Kidney (tissue), 14 donors: ENCODE results near the gene ABTB2. TPM values are rescaled to one million over a fixed set of nuclear protein-coding genes. Genes with fewer than 3 reads are reported as not detected.
A peak's percentile ranks its signal among the peaks of the same experiment; 100 is the strongest.

Source experiments
- DNase-seq, 5 donors: peaks; one replicate each; pipeline ENCODE4 v3.0.0-alpha.2; 2013 to 2020
- FAIRE-seq: peaks from 2 replicates; lab custom pipeline; 2012; peaks lifted over from hg19 to GRCh38; lab: Jason Lieb, UNC
- H3K27ac ChIP-seq, 2 donors: one replicate each; pipeline ENCODE4 v1.7.0; 2013; ENCODE audit warnings: low read depth in 2 of 2, low read length in 2 of 2, inconsistent platforms in 1 of 2
- H3K27me3 ChIP-seq: one replicate; pipeline ENCODE4 v1.7.1; 2013; ENCODE audit warnings: low read length, inconsistent platforms; ENCODE audit not compliant: control insufficient read depth, insufficient read depth
- H3K36me3 ChIP-seq, 3 donors: one replicate each; pipeline versions ENCODE4 v1.7.0 to v1.7.1; 2013; ENCODE audit warnings: low read length in 3 of 3, control low read depth in 1 of 3, inconsistent platforms in 1 of 3; ENCODE audit not compliant: insufficient read depth in 3 of 3, control insufficient read depth in 2 of 3
- H3K4me1 ChIP-seq, 3 donors: one replicate each; pipeline versions ENCODE4 v1.7.0 to v1.7.1; 2013; ENCODE audit warnings: low read length in 3 of 3, inconsistent platforms in 1 of 3, low read depth in 1 of 3; ENCODE audit not compliant: control insufficient read depth in 2 of 3, insufficient read depth in 2 of 3
- H3K4me3 ChIP-seq, 3 donors: one replicate each; pipeline versions ENCODE4 v1.7.0 to v1.8.1; 2013; ENCODE audit warnings: low read length in 3 of 3, control low read depth in 1 of 3, inconsistent platforms in 1 of 3
- H3K9ac ChIP-seq, 3 donors: one replicate each; pipeline versions ENCODE4 v1.7.0 to v1.7.1; 2013; ENCODE audit warnings: low read length in 3 of 3, control low read depth in 1 of 3, inconsistent platforms in 1 of 3
- H3K9me3 ChIP-seq, 3 donors: one replicate each; pipeline versions ENCODE4 v1.7.0 to v1.7.1; 2013; ENCODE audit warnings: low read length in 3 of 3, control low read depth in 1 of 3, inconsistent platforms in 1 of 3; ENCODE audit not compliant: control insufficient read depth in 2 of 3, insufficient read depth in 1 of 3
- intact Hi-C: fragments of 100-400 bp; cut with DNase I; formaldehyde crosslinking; loops from one replicate; pipeline ENCODE4 v1.11.1; 2022
- polyA plus RNA-seq: library from polyadenylated mRNA; stranded (reverse); fragments of 350-450 nt; fragmentation: Illumina TruSeq; extraction: RNeasy Lipid Tissue Mini Kit (QIAGEN cat#74804); gene quantifications from one replicate; pipeline ENCODE4 v1.2.3, GENCODE V29; 2014; ENCODE audit warnings: low read depth, low replicate concordance; ENCODE audit not compliant: insufficient read depth
- total RNA-seq: library from RNA; stranded (reverse); fragmentation: NEBNext Ultra II Directional; extraction: Animal tissue kit (Norgen Biotek cat#: 25700); gene quantifications from one replicate; pipeline ENCODE4 v1.2.1, GENCODE V29; 2021
- TF ChIP-seq, protein P1 (sequence below): IDR thresholded peaks from 3 replicates; pipeline ENCODE4 v1.5.1; 2012; ENCODE audit warnings: mild to moderate bottlenecking, moderate library complexity, borderline replicate concordance; ENCODE audit not compliant: insufficient read depth; ENCODE audit errors: extremely low read depth
- donor health status: control.
- donor health status: control.
- donor health status: control.
- donor health status: control.
- donor health status: control.
- donor health status: DM: yes; HTN: yes; CAD: no.
- donor health status: Normal renal cell carcinoma (clear cell type).

The ABTB2 gene
- total and polyA plus RNA-seq, 2 donors from 2014 or later, result 7.6 to 22.1 TPM

DNA sequence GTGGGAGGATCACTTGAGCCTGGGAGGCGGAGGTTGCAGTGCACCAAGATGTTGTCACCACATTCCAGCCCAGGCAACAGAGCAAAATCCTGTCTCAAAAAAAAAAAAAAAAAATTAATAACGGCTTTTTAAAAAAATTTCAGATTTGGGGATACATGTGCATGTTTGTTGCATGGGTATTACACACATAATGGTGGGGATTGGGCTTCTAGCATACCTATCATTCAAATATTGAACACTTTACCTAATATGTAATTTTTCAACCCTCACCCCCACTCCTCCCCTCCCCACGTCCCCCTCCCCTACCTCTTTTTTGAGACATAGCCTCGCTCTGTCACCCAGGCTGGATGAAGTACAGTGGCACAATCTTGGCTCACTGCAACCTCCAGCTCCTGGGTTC is 40.1 kb downstream of the ABTB2 start:
- Histone ChIP-seq H3K4me3 (no peak overlapping the region), H3K9ac (no peak overlapping the region), H3K27me3 (no peaks in the 10 kb centered on the region), H3K36me3 (no peaks in the 10 kb centered on the region), H3K9me3 (no peaks in the 10 kb centered on the region), H3K27ac (no peak overlapping the region), H3K4me1 (peaks cover 0 to 25% (median 21%) of the 10 kb centered on the region in 3 donors)
- TF ChIP-seq, protein P1, sequence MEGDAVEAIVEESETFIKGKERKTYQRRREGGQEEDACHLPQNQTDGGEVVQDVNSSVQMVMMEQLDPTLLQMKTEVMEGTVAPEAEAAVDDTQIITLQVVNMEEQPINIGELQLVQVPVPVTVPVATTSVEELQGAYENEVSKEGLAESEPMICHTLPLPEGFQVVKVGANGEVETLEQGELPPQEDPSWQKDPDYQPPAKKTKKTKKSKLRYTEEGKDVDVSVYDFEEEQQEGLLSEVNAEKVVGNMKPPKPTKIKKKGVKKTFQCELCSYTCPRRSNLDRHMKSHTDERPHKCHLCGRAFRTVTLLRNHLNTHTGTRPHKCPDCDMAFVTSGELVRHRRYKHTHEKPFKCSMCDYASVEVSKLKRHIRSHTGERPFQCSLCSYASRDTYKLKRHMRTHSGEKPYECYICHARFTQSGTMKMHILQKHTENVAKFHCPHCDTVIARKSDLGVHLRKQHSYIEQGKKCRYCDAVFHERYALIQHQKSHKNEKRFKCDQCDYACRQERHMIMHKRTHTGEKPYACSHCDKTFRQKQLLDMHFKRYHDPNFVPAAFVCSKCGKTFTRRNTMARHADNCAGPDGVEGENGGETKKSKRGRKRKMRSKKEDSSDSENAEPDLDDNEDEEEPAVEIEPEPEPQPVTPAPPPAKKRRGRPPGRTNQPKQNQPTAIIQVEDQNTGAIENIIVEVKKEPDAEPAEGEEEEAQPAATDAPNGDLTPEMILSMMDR, result no peak
- FAIRE-seq (no peak), DNase-seq (no peak)
- intact Hi-C loops, result no loop called here

DNA sequence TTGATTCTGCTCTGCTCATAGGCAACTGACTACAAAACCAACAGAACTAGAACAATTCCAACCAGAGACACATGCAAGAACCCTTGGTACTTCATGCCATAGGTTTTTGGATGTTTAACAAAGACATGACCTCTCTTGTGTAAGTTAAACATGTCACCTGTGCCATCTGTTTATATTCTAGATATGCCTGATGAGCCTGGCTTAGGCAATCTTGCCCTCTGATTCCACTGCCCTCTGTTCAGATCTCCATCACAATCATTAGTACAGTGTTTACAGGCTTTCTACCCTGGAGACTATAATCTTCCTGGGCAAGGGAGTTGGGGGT is 40.8 kb downstream of the ABTB2 start:
- no peaks in the 10 kb centered on the region for H3K27me3 ChIP-seq
- no peak for DNase-seq

DNA sequence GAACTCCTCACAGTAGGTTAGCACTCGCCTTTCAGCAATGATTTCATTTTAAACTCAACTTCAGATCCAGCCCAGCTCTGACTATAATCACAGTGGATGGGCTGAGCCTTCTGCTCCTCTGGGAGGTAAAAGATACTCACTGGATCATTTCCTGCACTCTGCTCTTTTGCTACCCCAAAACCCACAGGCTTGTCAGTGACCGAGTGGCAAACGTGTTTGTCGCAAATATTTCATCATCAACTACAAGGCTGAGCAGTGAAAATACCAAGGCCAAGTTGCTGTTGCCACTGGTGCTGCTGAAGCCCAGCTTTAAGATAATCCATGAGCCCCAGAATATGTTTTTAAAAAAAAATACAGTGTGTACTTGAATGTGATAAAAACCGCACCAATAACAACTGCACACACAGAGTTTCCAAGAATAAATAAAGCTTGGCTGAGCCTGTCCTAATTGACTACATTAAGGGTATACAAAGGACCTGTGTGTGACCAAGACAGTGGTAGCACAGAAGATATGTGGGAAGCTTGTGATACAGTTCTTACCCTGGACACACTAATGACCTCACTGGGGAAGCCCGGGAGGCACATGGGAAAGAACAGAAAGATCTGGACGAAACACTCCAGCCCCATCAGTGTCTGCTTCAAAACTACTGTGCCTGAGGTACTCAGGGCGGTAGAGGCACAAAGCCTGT is 41.3 kb downstream of the ABTB2 start:
- Histone ChIP-seq H3K4me1 (peaks cover 0 to 25% (median 21%) of the 10 kb centered on the region in 3 donors), H3K9ac (no peak overlapping the region), H3K27me3 (no peaks in the 10 kb centered on the region), H3K4me3 (no peak overlapping the region), H3K27ac (no peak overlapping the region), H3K9me3 (no peaks in the 10 kb centered on the region), H3K36me3 (no peaks in the 10 kb centered on the region)
- TF ChIP-seq, protein P1, result no peak
- FAIRE-seq (no peak), DNase-seq (no peak)
- intact Hi-C loops, result no loop called here

More for the DNA sequence above, 40.8 kb downstream of the ABTB2 start:
- no peak for FAIRE-seq
- H3K4me1 ChIP-seq, result peaks cover 0 to 25% (median 21%) of the 10 kb centered on the region in 3 donors
- no peaks in the 10 kb centered on the region for H3K9me3 ChIP-seq
- intact Hi-C loops, result no loop called here
- H3K36me3 ChIP-seq, result no peaks in the 10 kb centered on the region
- H3K27ac ChIP-seq, result peak overlapping the region in 1 of 2 donors; percentile 8
- no peak overlapping the region for H3K4me3 ChIP-seq
- no peak overlapping the region for H3K9ac ChIP-seq
- TF ChIP-seq, protein P1, result no peak
